H1 (cell line): ENCODE results near the gene CHST9. TPM values are rescaled to one million over a fixed set of nuclear protein-coding genes. Genes with fewer than 3 reads are reported as not detected.

Source experiments
- CTCF ChIA-PET: fragments of 300-600 bp; sonication (Branson Sonifier 250); formaldehyde crosslinking; loops from one replicate; lab custom pipeline; 2021; ENCODE audit not compliant: partially characterized antibody; lab: Charles Lee
- POLR2A ChIA-PET: fragments of 300-600 bp; sonication (Branson Sonifier 250); formaldehyde crosslinking; loops from one replicate; lab custom pipeline; 2021; ENCODE audit warnings: inconsistent platforms; ENCODE audit not compliant: partially characterized antibody; lab: Charles Lee
- DNase-seq, 2 experiments: peaks; one replicate each; pipeline versions ENCODE4 v3.0.0 to v3.0.0-alpha.2; 2010 to 2022; ENCODE audit warnings: low spot score in 2 of 2, low read depth in 1 of 2, mixed read lengths in 1 of 2
- FAIRE-seq: peaks from 2 replicates; lab custom pipeline; 2011; peaks lifted over from hg19 to GRCh38; lab: Jason Lieb, UNC
- H2AFZ ChIP-seq: 2 replicates; pipeline ENCODE4 v1.8.1; 2012; ENCODE audit warnings: low read length, inconsistent platforms
- H2AK5ac ChIP-seq: 2 replicates; pipeline ENCODE4 v1.6.1; 2013; ENCODE audit warnings: low read depth, low read length
- H2BK120ac ChIP-seq: replicated peaks from 2 replicates; pipeline ENCODE3; 2013; ENCODE audit warnings: low read depth, low read length, inconsistent platforms
- H2BK12ac ChIP-seq: 2 replicates; pipeline ENCODE4 v1.6.1; 2013; ENCODE audit warnings: low read depth, low read length
- H2BK15ac ChIP-seq: 2 replicates; pipeline ENCODE4 v1.6.1; 2013; ENCODE audit warnings: low read length
- H2BK20ac ChIP-seq: 2 replicates; pipeline ENCODE4 v1.6.1; 2013; ENCODE audit warnings: low read length
- H2BK5ac ChIP-seq: 2 replicates; pipeline ENCODE4 v1.6.1; 2013; ENCODE audit warnings: low read depth, low read length
- H3K14ac ChIP-seq: 2 replicates; pipeline ENCODE4 v1.6.1; 2013; ENCODE audit warnings: inconsistent platforms; ENCODE audit not compliant: insufficient read length
- H3K18ac ChIP-seq: 2 replicates; pipeline ENCODE4 v1.6.1; 2013; ENCODE audit warnings: low read length; ENCODE audit errors: extremely low read depth
- H3K23ac ChIP-seq: 2 replicates; pipeline ENCODE4 v1.6.1; 2013; ENCODE audit warnings: inconsistent platforms; ENCODE audit not compliant: insufficient read length
- H3K23me2 ChIP-seq: 2 replicates; pipeline ENCODE4 v1.6.1; 2013; ENCODE audit warnings: low read depth, low read length
- H3K27ac ChIP-seq: 2 replicates; pipeline ENCODE4 v1.6.1; 2011; ENCODE audit warnings: low read depth, low read length, inconsistent platforms
- H3K27me3 ChIP-seq, 4 experiments: replicated peaks in 1 of 4; 1 replicate in 1 of 4; 2 replicates in 3 of 4; pipeline versions ENCODE4 v1.6.1 to v1.8.1; 2011 to 2013; ENCODE audit warnings: low read length in 3 of 4, mild to moderate bottlenecking in 3 of 4, inconsistent platforms in 2 of 4, mixed read lengths in 2 of 4, moderate library complexity in 1 of 4; ENCODE audit not compliant: control insufficient read depth in 3 of 4, insufficient read depth in 3 of 4; ENCODE audit errors: extremely low read depth in 1 of 4
- H3K36me3 ChIP-seq, 4 experiments: 2 replicates each; pipeline versions ENCODE4 v1.6.1 to v1.8.1; 2011 to 2013; ENCODE audit warnings: mild to moderate bottlenecking in 4 of 4, low read length in 3 of 4, moderate library complexity in 2 of 4, control low read depth in 1 of 4, inconsistent platforms in 1 of 4; ENCODE audit not compliant: insufficient read depth in 4 of 4, control insufficient read depth in 2 of 4
- H3K4ac ChIP-seq: replicated peaks from 2 replicates; pipeline ENCODE3; 2013; ENCODE audit warnings: low read length, low read depth, mixed read lengths, inconsistent platforms; ENCODE audit not compliant: insufficient read length
- H3K4me1 ChIP-seq, 4 experiments: replicated peaks in 1 of 4; 1 replicate in 1 of 4; 2 replicates in 3 of 4; pipeline versions ENCODE4 v1.6.1 to v1.8.1; 2011 to 2013; ENCODE audit warnings: low read length in 3 of 4, inconsistent platforms in 2 of 4, mixed read lengths in 1 of 4; ENCODE audit not compliant: insufficient read depth in 4 of 4, control insufficient read depth in 3 of 4
- H3K4me2 ChIP-seq, 2 experiments: 2 replicates each; pipeline versions ENCODE4 v1.6.1 to v1.8.1; 2011 to 2013; ENCODE audit warnings: low read depth in 2 of 2, low read length in 2 of 2, control low read depth in 1 of 2, inconsistent platforms in 1 of 2, mild to moderate bottlenecking in 1 of 2; ENCODE audit not compliant: insufficient read depth in 1 of 2
- H3K4me3 ChIP-seq, 4 experiments: fragments of 200-600, 300-600 bp in 1 of 4; sonication (generic), shearing (Covaris generic), sonication (Bioruptor Twin) in 1 of 4; 2 replicates each; pipeline versions ENCODE4 v1.5.1 to v1.8.1; 2011 to 2016; ENCODE audit warnings: low read length in 4 of 4, low read depth in 3 of 4, control low read depth in 2 of 4, inconsistent platforms in 2 of 4, mild to moderate bottlenecking in 2 of 4, mixed read lengths in 1 of 4, moderate library complexity in 1 of 4; ENCODE audit not compliant: insufficient read depth in 2 of 4; ENCODE audit errors: extremely low read depth in 1 of 4
- H3K56ac ChIP-seq: replicated peaks from 2 replicates; pipeline ENCODE3; 2013; ENCODE audit warnings: low read depth, mild to moderate bottlenecking, mixed read lengths, low read length, inconsistent platforms; ENCODE audit not compliant: insufficient read length
- H3K79me1 ChIP-seq: 2 replicates; pipeline ENCODE4 v1.6.1; 2013; ENCODE audit warnings: low read depth, low read length, control low read depth
- H3K79me2 ChIP-seq, 2 experiments: 2 replicates each; pipeline versions ENCODE4 v1.6.1 to v1.8.1; 2012 to 2013; ENCODE audit warnings: low read length in 2 of 2, mild to moderate bottlenecking in 2 of 2, inconsistent platforms in 1 of 2; ENCODE audit not compliant: insufficient read depth in 2 of 2, control insufficient read depth in 1 of 2
- H3K9ac ChIP-seq, 4 experiments: replicated peaks in 1 of 4; 1 replicate in 1 of 4; 2 replicates in 3 of 4; pipeline versions ENCODE4 v1.6.1 to v1.8.1; 2011 to 2013; ENCODE audit warnings: low read depth in 3 of 4, low read length in 3 of 4, control low read depth in 2 of 4, mild to moderate bottlenecking in 2 of 4, moderate library complexity in 2 of 4, inconsistent platforms in 1 of 4; ENCODE audit errors: extremely low read depth in 1 of 4
- H3K9me3 ChIP-seq, 2 experiments: 2 replicates each; pipeline versions ENCODE4 v1.6.1 to v1.8.1; 2012 to 2013; ENCODE audit warnings: mild to moderate bottlenecking in 2 of 2, moderate library complexity in 2 of 2, control low read depth in 1 of 2, inconsistent platforms in 1 of 2, low read depth in 1 of 2, low read length in 1 of 2, mixed read lengths in 1 of 2; ENCODE audit not compliant: insufficient read depth in 2 of 2
- H4K20me1 ChIP-seq, 2 experiments: replicated peaks in 1 of 2; 2 replicates each; pipeline versions ENCODE3 to v1.8.1; 2011 to 2013; ENCODE audit warnings: inconsistent platforms in 2 of 2, low read length in 2 of 2, mild to moderate bottlenecking in 1 of 2; ENCODE audit not compliant: insufficient read depth in 2 of 2, control insufficient read depth in 1 of 2
- H4K5ac ChIP-seq: 2 replicates; pipeline ENCODE4 v1.6.1; 2013; ENCODE audit warnings: low read length, low read depth, mixed read lengths, inconsistent platforms; ENCODE audit not compliant: insufficient read length
- H4K8ac ChIP-seq: 2 replicates; pipeline ENCODE4 v1.8.0; 2013; ENCODE audit warnings: mild to moderate bottlenecking, moderate library complexity, low read length, inconsistent platforms; ENCODE audit not compliant: insufficient read depth; ENCODE audit errors: extremely low read depth
- H4K91ac ChIP-seq: replicated peaks from 2 replicates; pipeline ENCODE3; 2013; ENCODE audit warnings: low read length, mixed read lengths, inconsistent platforms; ENCODE audit not compliant: insufficient read length
- KDM1A ChIP-seq: fragments of 200-600, 300-600 bp; sonication (generic); IDR thresholded peaks from 2 replicates; pipeline ENCODE4 v1.7.1; 2016; ENCODE audit warnings: mild to moderate bottlenecking, low read length, borderline replicate concordance
- SIX5 ChIP-seq: IDR thresholded peaks from 2 replicates; pipeline ENCODE4 v1.6.1; 2011; ENCODE audit warnings: mild to moderate bottlenecking, low read depth, low read length
- ZNF274 ChIP-seq: IDR thresholded peaks from 2 replicates; pipeline ENCODE4 v1.7.0; 2012; ENCODE audit warnings: low read length, borderline replicate concordance; ENCODE audit errors: extremely low read depth
- WGBS, 2 experiments: shearing (Covaris generic) in 1 of 2; methylation state at CpG; one replicate each; pipeline versions ENCODE4 v1.1.6 to v1.1.7; 2013 to 2015; ENCODE audit warnings: low lambda C conversion rate in 2 of 2, mixed read lengths in 2 of 2, inconsistent platforms in 1 of 2, low coverage in 1 of 2, missing lambda C conversion rate in 1 of 2; ENCODE audit not compliant: insufficient replicate concordance in 2 of 2, insufficient coverage in 1 of 2, insufficient read length in 1 of 2; ENCODE audit errors: extremely low coverage in 1 of 2, missing lambda C conversion rate in 1 of 2; 5-methylcytosine and 5-hydroxymethylcytosine counted together
- polyA plus RNA-seq, 7 experiments: library from polyadenylated mRNA; depleted of rRNA in 3 of 7; stranded (reverse) in 5 of 7; unstranded in 2 of 7; fragments of >200 nt in 5 of 7; fragments of 200-250 nt in 2 of 7; gene quantifications; 1 replicate in 5 of 7; 2 replicates in 1 of 7; 4 replicates in 1 of 7; pipeline versions ENCODE4 v1.2.1 to v1.2.3, GENCODE V29; 2011 to 2013; ENCODE audit warnings: missing spikeins in 2 of 7, mixed read lengths in 2 of 7
- total RNA-seq: library from RNA; stranded (reverse); fragmentation: NEBNext Ultra II Directional; extraction: Animal tissue kit (Norgen Biotek cat#: 25700); gene quantifications from 2 replicates; pipeline ENCODE4 v1.2.1, GENCODE V29; 2021

The CHST9 gene
- total and polyA plus RNA-seq, 2 of the 8 experiments (the other 6 are each of a cell fraction or from before 2014, with no cell fraction given), result 3.2 to 24.3 TPM

GRCh38 chr18:26869640-26870039, 315.5 kb downstream of the CHST9 start:
- Histone ChIP-seq H2BK120ac (no peak overlapping the region), H2BK5ac (no peak overlapping the region), H2BK20ac (no peak overlapping the region), H3K4me1 (peaks cover 0 to 4% (median 2%) of the 10 kb centered on the region in 4 experiments; a peak in 4 of 7 replicates), H3K4ac (no peak overlapping the region), H2BK15ac (no peak overlapping the region), H3K27me3 (no peaks in the 10 kb centered on the region), H3K79me1 (no peaks in the 10 kb centered on the region), H2AFZ (no peak overlapping the region), H3K9ac (no peak overlapping the region), H4K8ac (no peak overlapping the region), H4K5ac (no peak overlapping the region), H3K23me2 (no peaks in the 10 kb centered on the region; the same call in 1 of the 2 replicates), H3K18ac (no peak overlapping the region), H3K56ac (no peak overlapping the region), H3K4me2 (no peak overlapping the region), H3K36me3 (no peaks in the 10 kb centered on the region), H4K91ac (no peak overlapping the region), H2AK5ac (no peak overlapping the region), H3K9me3 (no peaks in the 10 kb centered on the region), H3K14ac (no peak overlapping the region), H3K27ac (no peak overlapping the region), H3K23ac (no peak overlapping the region), H4K20me1 (no peaks in the 10 kb centered on the region), H3K4me3 (no peak overlapping the region), H3K79me2 (no peaks in the 10 kb centered on the region), H2BK12ac (no peak overlapping the region)
- 100% methylated on average over 1 of the region's 1 CpG; no CpG with 5 or more reads in 1 of the 2 experiments for WGBS, 2 experiments
- no peak for DNase-seq
- ChIA-PET POLR2A (no interaction called here), CTCF (interaction anchor here (1.7 kb wide), 1 partner anchor 11 kb away, joined by 3 read pairs; no protein-coding TSS in a partner anchor)
- no peak for FAIRE-seq
- TF ChIP-seq KDM1A (no peak), SIX5 (no peak), ZNF274 (no peak)
